Chondrocyte (in vitro differentiated cells): Measurements from ENCODE around the gene GAB3. TPM values are rescaled to one million over a fixed set of nuclear protein-coding genes. Genes with fewer than 3 reads are reported as not detected.

Experiments
- DNase-seq: peaks from one replicate; pipeline ENCODE4 v3.0.0; 2021; ENCODE audit warnings: mixed read lengths, low spot score
- H3K27ac Mint-ChIP-seq: one replicate; pipeline ENCODE4 v1.8.0; 2021; ENCODE audit warnings: mild to moderate bottlenecking, moderate library complexity, mixed read lengths; ENCODE audit not compliant: unreplicated experiment
- H3K27me3 Mint-ChIP-seq: 2 replicates; pipeline ENCODE4 v1.8.0; 2021; ENCODE audit warnings: low read depth, mixed read lengths
- H3K36me3 Mint-ChIP-seq: 2 replicates; pipeline ENCODE4 v1.8.0; 2021; ENCODE audit warnings: low read depth, mixed read lengths
- H3K4me1 Mint-ChIP-seq: 2 replicates; pipeline ENCODE4 v1.8.0; 2021; ENCODE audit warnings: low read depth, mild to moderate bottlenecking, mixed read lengths
- H3K4me3 Mint-ChIP-seq: one replicate; pipeline ENCODE4 v1.8.0; 2021; ENCODE audit warnings: mild to moderate bottlenecking, moderate library complexity, mixed read lengths; ENCODE audit not compliant: unreplicated experiment
- H3K9me3 Mint-ChIP-seq: 2 replicates; pipeline ENCODE4 v1.8.0; 2021; ENCODE audit warnings: low read depth, mixed read lengths
- total RNA-seq: library from RNA; stranded (reverse); gene quantifications from 3 replicates; pipeline ENCODE4 v1.2.1, GENCODE V29; 2021
- TF ChIP-seq, protein P1 (sequence below): fragments of 200-600 bp; sonication (generic); IDR thresholded peaks from 2 replicates; pipeline ENCODE4 v1.5.0; 2021; ENCODE audit warnings: antibody characterized with exemption, mild to moderate bottlenecking, moderate library complexity

Gene GAB3
- total RNA-seq, 1 donor from 2014 or later = 2.0 TPM

GRCh38 chrX:154732421-154733065 lies 18.3 kb downstream of the GAB3 start:
- no peaks in the 10 kb centered on the region for H3K36me3 Mint-ChIP-seq
- peak overlapping the region; percentile 52 for H3K27ac Mint-ChIP-seq
- H3K4me1 Mint-ChIP-seq = peaks cover 96% of the 10 kb centered on the region
- no peak overlapping the region for H3K4me3 Mint-ChIP-seq
- DNase-seq = no peak
- TF ChIP-seq, protein P1, sequence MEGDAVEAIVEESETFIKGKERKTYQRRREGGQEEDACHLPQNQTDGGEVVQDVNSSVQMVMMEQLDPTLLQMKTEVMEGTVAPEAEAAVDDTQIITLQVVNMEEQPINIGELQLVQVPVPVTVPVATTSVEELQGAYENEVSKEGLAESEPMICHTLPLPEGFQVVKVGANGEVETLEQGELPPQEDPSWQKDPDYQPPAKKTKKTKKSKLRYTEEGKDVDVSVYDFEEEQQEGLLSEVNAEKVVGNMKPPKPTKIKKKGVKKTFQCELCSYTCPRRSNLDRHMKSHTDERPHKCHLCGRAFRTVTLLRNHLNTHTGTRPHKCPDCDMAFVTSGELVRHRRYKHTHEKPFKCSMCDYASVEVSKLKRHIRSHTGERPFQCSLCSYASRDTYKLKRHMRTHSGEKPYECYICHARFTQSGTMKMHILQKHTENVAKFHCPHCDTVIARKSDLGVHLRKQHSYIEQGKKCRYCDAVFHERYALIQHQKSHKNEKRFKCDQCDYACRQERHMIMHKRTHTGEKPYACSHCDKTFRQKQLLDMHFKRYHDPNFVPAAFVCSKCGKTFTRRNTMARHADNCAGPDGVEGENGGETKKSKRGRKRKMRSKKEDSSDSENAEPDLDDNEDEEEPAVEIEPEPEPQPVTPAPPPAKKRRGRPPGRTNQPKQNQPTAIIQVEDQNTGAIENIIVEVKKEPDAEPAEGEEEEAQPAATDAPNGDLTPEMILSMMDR = no peak
- no peaks in the 10 kb centered on the region for H3K27me3 Mint-ChIP-seq
- peaks cover 8% of the 10 kb centered on the region for H3K9me3 Mint-ChIP-seq

DNA sequence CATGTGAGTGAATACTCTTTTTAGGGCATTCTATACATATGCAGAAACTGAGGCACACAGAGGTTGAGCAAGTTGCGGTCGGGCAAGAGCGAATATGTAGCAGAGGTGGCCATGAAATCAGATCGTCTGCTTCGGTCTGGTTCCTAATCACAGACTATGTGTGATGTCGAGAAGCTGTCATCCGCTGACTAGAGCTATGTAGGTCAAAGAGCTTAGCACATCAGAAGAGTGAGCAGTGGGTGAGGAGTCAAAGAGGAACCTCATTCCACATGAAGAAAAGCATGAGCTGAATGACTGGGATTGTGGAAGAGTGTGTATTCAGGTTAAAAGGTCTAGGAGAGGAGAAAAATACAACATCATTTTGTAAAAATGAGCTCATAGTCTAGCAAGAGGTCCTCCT lies 19.0 kb downstream of the GAB3 start:
- DNase-seq = no peak
- Mint-ChIP-seq H3K9me3 (peaks cover 3% of the 10 kb centered on the region), H3K4me3 (no peak overlapping the region), H3K27ac (peak overlapping the region; percentile 62), H3K4me1 (peaks cover 96% of the 10 kb centered on the region), H3K27me3 (no peaks in the 10 kb centered on the region), H3K36me3 (no peaks in the 10 kb centered on the region)
- TF ChIP-seq, protein P1 = no peak

DNA sequence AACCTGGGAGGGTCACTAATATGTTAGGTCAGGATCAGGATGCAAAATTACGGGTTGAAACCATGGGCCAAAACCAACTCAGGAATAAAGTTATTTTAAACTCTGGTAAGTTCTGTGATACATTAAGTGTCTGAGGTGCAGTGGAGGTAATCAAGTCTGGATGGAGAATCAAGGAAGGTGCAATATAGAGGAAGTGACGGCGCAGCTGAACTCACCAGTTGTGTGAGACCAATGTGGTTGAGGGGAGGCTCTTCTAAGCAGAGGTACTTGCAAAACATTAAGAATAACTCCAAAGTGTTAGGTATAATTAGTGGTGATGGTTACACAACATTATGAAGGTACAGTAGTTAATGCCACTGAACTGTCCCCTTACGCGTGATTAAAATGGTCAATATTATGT lies 19.7 kb downstream of the GAB3 start:
- H3K4me3 Mint-ChIP-seq = no peak overlapping the region
- H3K27me3 Mint-ChIP-seq = no peaks in the 10 kb centered on the region
- H3K9me3 Mint-ChIP-seq = peaks cover 2% of the 10 kb centered on the region
- DNase-seq = no peak
- H3K36me3 Mint-ChIP-seq = no peaks in the 10 kb centered on the region
- H3K4me1 Mint-ChIP-seq = peaks cover 90% of the 10 kb centered on the region
- TF ChIP-seq, protein P1 = no peak
- H3K27ac Mint-ChIP-seq = no peak overlapping the region

- Mint-ChIP-seq H3K27me3 (no peaks in the 10 kb centered on the region), H3K4me1 (peaks cover 86% of the 10 kb centered on the region), H3K9me3 (peaks cover 2% of the 10 kb centered on the region), H3K36me3 (no peaks in the 10 kb centered on the region), H3K4me3 (no peak overlapping the region), H3K27ac (peak overlapping the region; percentile 74)
- TF ChIP-seq, protein P1 = no peak
- DNase-seq = no peak
Measured at GRCh38 chrX:154730253-154730891, 20.5 kb downstream of the GAB3 start.

- Mint-ChIP-seq H3K4me1 (peaks cover 77% of the 10 kb centered on the region), H3K27me3 (no peaks in the 10 kb centered on the region), H3K9me3 (peaks cover 2% of the 10 kb centered on the region), H3K36me3 (no peaks in the 10 kb centered on the region), H3K4me3 (no peak overlapping the region), H3K27ac (peak overlapping the region; percentile 74)
- TF ChIP-seq, protein P1 = no peak
- no peak for DNase-seq
Measured at GRCh38 chrX:154729439-154729838, 21.4 kb downstream of the GAB3 start.
